Parathyroid adenoma (tissue), 2 donors: ENCODE measurements around the gene SLC16A5.

Source experiments
- H2AFZ ChIP-seq: fragments of 300-600 bp; sonication (generic); one replicate; pipeline ENCODE4 v1.7.0; 2017; ENCODE audit warnings: antibody characterized with exemption, mild to moderate bottlenecking
- H3K27ac ChIP-seq: fragments of 300-600 bp; sonication (generic); one replicate; pipeline ENCODE4 v1.7.0; 2017
- H3K27me3 ChIP-seq: fragments of 300-600 bp; sonication (generic); one replicate; pipeline ENCODE4 v1.7.0; 2017; ENCODE audit warnings: low read length; ENCODE audit not compliant: control insufficient read depth, insufficient read depth
- H3K36me3 ChIP-seq: fragments of 300-600 bp; sonication (generic); one replicate; pipeline ENCODE4 v1.7.0; 2017; ENCODE audit warnings: low read length; ENCODE audit not compliant: control insufficient read depth, insufficient read depth
- H3K4me1 ChIP-seq: fragments of 300-600 bp; sonication (generic); one replicate; pipeline ENCODE4 v1.7.0; 2017; ENCODE audit warnings: control low read depth
- H3K4me2 ChIP-seq: fragments of 300-600 bp; sonication (generic); one replicate; pipeline ENCODE4 v1.7.0; 2017; ENCODE audit warnings: low read length
- H3K4me3 ChIP-seq: fragments of 300-600 bp; sonication (generic); one replicate; pipeline ENCODE4 v1.7.0; 2017; ENCODE audit warnings: low read depth, low read length
- H3K79me2 ChIP-seq: fragments of 300-600 bp; sonication (generic); one replicate; pipeline ENCODE4 v1.7.0; 2017; ENCODE audit warnings: control low read depth
- H3K9ac ChIP-seq: fragments of 300-600 bp; sonication (generic); one replicate; pipeline ENCODE4 v1.7.0; 2017; ENCODE audit warnings: mild to moderate bottlenecking
- H3K9me3 ChIP-seq: fragments of 300-600 bp; sonication (generic); one replicate; pipeline ENCODE4 v1.7.0; 2017; ENCODE audit warnings: low read length; ENCODE audit not compliant: control insufficient read depth
- TF ChIP-seq, protein P1 (sequence below): fragments of 300-600 bp; sonication (generic); IDR thresholded peaks from one replicate; pipeline ENCODE4 v1.7.0; 2017; ENCODE audit warnings: antibody characterized with exemption, mild to moderate bottlenecking
- donor health status: primary hyperparathyroidism.

Gene SLC16A5

DNA sequence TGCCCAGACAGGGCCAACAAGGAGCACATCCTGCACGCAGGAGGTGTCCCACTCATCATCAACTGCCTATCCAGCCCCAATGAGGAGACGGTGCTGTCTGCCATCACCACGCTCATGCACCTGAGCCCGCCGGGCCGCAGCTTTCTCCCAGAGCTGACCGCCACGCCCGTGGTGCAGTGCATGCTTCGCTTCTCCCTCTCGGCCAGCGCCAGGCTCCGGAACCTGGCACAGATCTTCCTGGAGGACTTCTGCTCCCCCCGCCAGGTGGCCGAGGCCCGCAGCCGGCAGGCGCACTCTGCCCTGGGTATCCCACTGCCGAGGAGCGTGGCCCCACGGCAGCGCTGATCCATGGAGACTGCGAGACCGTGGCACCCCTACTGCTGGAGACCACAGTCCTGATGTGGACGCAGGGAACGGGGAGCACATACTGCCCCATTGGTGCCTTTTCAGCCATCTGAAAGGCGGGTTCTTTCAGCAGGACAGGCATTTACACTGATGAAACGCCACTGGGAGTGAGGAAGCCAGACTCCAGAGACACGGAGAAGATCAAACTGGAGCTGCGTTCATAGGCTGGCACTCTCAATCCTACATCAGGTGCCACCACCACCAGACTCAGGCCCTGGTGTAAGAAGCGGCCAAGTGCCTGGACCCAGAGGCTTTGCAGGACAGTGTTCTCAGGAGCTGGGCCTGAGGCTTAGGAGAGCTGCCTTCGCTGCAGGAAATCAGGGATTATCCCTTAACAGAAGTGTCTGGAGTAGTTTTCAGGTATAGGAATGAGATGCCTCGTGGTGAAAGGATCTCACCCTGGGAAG is 41.1 kb downstream of the SLC16A5 start:
- H3K9me3 ChIP-seq: no peaks in the 10 kb centered on the region
- H3K4me3 ChIP-seq: no peak overlapping the region
- no peaks in the 10 kb centered on the region for H3K36me3 ChIP-seq
- H3K4me2 ChIP-seq: no peak overlapping the region
- H3K4me1 ChIP-seq: no peaks in the 10 kb centered on the region
- no peaks in the 10 kb centered on the region for H3K79me2 ChIP-seq
- no peak overlapping the region for H3K9ac ChIP-seq
- TF ChIP-seq, protein P1, sequence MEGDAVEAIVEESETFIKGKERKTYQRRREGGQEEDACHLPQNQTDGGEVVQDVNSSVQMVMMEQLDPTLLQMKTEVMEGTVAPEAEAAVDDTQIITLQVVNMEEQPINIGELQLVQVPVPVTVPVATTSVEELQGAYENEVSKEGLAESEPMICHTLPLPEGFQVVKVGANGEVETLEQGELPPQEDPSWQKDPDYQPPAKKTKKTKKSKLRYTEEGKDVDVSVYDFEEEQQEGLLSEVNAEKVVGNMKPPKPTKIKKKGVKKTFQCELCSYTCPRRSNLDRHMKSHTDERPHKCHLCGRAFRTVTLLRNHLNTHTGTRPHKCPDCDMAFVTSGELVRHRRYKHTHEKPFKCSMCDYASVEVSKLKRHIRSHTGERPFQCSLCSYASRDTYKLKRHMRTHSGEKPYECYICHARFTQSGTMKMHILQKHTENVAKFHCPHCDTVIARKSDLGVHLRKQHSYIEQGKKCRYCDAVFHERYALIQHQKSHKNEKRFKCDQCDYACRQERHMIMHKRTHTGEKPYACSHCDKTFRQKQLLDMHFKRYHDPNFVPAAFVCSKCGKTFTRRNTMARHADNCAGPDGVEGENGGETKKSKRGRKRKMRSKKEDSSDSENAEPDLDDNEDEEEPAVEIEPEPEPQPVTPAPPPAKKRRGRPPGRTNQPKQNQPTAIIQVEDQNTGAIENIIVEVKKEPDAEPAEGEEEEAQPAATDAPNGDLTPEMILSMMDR: no peak
- H3K27me3 ChIP-seq: no peaks in the 10 kb centered on the region
- no peak overlapping the region for H2AFZ ChIP-seq
- H3K27ac ChIP-seq: no peak overlapping the region

DNA sequence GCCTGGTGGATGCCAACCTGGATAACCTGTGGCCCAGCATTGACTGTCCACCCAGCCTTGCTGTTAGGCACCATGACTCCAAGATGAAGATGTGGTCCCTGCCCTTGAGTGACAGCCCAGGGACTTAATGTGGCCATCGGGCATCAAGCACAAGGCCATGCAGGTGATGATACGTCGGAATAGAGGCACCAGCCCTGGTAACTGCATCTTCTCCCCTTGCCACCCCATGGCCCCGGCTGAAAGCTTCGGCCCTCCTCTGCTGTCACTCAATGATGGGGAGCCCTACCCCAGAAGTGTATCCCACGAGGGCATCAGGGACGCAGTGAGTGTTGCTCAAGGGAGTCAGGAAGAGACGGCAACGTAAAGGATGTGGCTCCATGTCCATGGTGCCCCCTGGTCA is 41.8 kb downstream of the SLC16A5 start:
- Histone ChIP-seq H3K36me3 (no peaks in the 10 kb centered on the region), H3K27me3 (no peaks in the 10 kb centered on the region), H3K27ac (no peak overlapping the region), H3K79me2 (no peaks in the 10 kb centered on the region), H3K4me2 (no peak overlapping the region), H3K4me1 (no peaks in the 10 kb centered on the region), H3K4me3 (no peak overlapping the region), H3K9ac (no peak overlapping the region), H2AFZ (no peak overlapping the region), H3K9me3 (no peaks in the 10 kb centered on the region)
- TF ChIP-seq, protein P1: no peak

DNA sequence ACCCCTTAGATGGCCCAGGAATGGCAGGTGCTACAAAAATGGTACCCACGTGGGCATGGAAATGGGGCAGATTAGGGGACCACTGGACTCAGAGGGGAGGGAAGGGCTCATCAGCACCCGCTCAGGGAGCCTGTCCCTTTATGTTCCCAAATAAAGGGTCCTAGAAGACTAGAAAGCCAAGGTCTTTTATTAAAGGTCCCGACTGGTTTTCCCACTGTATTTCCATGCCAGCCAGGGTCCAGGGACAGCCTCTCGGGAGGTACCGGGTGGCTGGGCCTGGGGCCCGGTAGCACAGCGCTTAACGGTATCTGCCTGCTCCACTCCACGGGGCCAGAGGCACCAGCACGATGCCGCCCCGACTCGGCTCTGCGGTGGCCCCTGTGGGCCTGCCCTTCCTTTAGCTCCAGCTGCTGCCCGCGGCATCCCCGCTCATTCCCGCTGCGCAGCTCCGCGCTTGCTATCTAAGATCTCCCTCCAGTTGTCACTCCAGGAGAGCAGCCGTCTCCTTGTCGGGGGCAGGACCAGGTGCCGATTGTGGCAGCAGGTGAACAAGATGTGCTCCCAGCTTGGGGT is 42.4 kb downstream of the SLC16A5 start:
- Histone ChIP-seq H3K27ac (no peak overlapping the region), H3K4me2 (peak overlapping the region; percentile 82), H3K9me3 (no peaks in the 10 kb centered on the region), H3K9ac (no peak overlapping the region), H3K4me3 (no peak overlapping the region), H3K36me3 (no peaks in the 10 kb centered on the region), H3K27me3 (no peaks in the 10 kb centered on the region), H3K4me1 (no peaks in the 10 kb centered on the region), H3K79me2 (no peaks in the 10 kb centered on the region), H2AFZ (no peak overlapping the region)
- TF ChIP-seq, protein P1: no peak

DNA sequence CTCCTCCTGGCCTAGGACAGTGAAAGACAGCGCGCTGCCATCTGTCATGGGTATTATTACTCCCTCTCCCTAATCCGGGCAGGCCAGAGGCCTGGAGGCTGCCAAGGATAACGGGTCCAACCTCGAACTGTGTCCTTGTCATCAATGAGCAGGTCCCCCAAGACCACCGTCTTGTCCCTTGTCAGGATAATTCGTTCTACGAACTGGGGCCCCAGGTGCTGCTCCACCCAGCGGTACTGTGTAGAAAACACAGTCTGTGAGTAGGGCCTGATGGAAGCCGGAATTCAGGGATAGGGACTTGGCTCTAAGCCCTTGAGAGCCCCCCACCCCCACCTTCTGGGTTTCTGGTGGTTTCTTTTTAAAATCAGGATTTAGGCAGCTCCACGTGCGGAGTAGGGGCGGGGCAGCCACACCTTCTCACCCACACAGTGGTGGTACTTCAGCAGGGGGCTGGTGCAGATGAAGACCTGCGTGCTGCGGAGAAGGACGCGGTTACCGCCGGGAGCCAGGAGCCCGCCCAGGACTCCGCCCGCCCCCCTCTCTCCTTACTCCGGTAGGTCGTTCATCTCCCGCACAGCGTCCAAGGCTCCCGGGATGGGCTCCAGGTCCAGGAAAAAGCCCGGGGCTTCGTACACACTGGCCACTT is 43.0 kb downstream of the SLC16A5 start:
- Histone ChIP-seq H3K9me3 (no peaks in the 10 kb centered on the region), H3K79me2 (no peaks in the 10 kb centered on the region), H3K4me3 (peak overlapping the region; percentile 68), H3K27ac (peak overlapping the region; percentile 77), H3K36me3 (no peaks in the 10 kb centered on the region), H3K4me1 (no peaks in the 10 kb centered on the region), H3K4me2 (peak overlapping the region; percentile 82), H3K9ac (peak overlapping the region; percentile 69), H2AFZ (peak overlapping the region; percentile 96), H3K27me3 (no peaks in the 10 kb centered on the region)
- TF ChIP-seq, protein P1: no peak
